NCI-H2029 (cell line): ENCODE data around the gene SLC25A25.
"Not testable (repeated sequence)": the region's sequence is repeated elsewhere in the genome, so short reads cannot be mapped to it uniquely, and the experiment has no call there.

ENCODE experiments used
- DNase-seq: peaks from one replicate; lab custom pipeline; 2025; lab: John Stamatoyannopoulos, UW

The SLC25A25 gene

DNA sequence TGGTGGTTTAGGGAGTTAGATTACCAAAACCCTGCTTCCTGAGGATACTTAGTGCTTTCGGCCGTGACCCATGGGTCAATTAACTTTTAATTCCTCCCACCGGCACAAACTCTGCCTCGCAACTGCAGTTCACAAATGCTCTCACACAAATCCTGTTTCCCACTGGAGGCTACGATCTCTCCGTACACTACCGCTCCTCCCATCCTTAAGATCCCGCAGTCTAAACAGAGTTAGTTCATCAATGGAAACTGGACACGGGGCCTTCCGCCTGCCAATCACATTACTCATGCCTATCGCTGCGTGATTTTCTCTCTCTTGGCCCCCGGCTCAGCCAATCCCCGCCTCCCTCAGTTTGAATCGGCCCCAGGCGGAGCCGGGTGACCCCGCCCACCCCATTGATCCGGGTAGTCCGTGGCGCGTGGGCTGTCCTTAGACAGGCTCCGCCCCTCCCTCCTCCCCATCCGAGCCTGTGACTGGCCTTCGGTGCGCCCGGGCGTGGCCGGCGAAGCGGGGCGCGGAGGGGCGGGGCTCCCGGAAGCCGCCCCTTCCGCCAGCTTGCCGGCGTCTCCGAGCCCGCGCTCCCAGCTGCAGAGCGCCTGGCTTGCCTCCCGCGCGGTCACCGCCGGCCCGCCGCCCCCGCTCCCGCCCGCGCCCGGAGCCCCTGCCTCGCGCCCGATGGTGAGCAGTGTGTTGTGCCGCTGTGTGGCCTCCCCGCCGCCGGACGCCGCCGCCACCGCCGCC, at the start of gene SLC25A25:
Gene SLC25A25 (plus strand): TSS at position 588 of the 741 bp plus-strand sequence. CDS start 88 bp downstream, at position 676.
- peak; percentile 99 for DNase-seq

DNA sequence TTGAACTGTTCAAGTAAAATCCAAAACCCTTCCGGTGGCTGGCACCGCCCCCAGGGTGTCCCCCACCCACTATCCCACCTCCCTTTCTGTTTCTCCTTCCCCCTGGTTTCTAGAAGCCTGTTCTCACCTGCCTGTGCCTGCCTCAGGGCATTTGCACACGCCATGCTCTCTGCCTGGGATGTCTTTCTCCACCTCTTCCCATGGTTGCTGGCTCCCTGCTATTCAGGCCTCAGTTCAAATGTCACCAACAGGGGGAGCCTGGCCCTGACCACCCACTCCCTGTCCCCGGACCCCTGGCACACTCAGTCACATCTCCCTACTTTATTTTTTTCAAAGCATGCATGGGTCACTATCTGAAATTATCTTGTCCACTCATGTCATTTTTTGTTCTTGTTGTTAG, 47.3 kb upstream of the SLC25A25 start:
- no peak for DNase-seq

DNA sequence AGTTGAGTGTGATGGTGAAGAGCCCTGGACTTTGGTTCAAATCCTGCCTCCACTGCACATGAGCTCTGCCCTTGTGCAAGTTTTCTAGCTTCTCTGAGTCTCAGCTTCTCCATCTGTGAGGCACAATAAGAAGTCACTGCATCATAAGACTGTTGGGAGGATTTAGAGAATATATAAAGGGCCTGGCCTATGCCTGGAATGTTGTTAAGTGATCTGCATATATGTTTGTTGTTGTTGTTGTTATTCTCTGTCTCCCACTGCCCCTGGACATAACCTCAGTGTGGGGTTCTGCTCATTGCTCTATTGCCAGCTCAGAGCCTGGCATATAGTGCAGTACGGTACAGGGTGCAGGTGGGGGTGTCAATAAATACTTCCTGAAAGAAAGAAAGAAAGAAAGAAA, 46.9 kb upstream of the SLC25A25 start:
- no peak for DNase-seq

DNA sequence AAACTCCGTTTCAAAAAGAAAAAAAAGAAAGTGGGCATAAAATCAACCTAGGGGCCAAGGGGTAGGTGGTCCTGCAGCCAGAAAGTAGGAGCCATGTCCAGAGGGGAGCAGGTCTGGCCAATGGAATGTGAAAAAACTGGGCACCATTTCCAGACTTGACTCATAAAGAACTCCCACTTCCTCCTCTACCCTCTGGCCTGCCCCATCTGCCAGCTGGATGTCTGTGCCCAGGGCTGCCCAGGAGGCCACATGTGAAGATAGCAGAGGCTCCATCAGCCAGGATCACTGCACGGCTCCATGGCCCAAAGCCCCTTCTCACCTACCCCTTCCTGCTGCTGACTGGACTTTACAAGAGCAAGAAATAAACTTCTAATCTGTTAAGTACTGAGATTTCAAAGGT, 45.1 kb upstream of the SLC25A25 start:
- no peak for DNase-seq

DNA sequence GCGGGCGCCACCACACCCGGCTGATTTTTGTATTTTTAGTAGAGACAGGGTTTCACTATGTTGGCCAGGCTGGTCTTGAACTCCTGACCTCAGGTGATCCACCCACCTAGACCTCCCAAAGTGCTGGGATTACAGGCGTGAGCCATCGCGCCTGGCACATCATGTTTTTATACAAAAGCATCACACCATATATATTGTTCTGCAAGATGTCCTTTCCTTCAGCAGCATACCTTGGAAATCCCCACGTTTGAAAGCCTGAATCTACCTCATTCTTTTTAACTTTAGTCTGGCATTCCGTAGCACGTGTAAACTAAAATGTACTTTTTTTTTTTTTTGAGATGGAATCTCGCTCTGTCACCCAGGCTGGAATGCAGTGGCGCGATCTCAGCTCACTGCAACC, 44.4 kb upstream of the SLC25A25 start:
- DNase-seq = not testable (repeated sequence)

DNA sequence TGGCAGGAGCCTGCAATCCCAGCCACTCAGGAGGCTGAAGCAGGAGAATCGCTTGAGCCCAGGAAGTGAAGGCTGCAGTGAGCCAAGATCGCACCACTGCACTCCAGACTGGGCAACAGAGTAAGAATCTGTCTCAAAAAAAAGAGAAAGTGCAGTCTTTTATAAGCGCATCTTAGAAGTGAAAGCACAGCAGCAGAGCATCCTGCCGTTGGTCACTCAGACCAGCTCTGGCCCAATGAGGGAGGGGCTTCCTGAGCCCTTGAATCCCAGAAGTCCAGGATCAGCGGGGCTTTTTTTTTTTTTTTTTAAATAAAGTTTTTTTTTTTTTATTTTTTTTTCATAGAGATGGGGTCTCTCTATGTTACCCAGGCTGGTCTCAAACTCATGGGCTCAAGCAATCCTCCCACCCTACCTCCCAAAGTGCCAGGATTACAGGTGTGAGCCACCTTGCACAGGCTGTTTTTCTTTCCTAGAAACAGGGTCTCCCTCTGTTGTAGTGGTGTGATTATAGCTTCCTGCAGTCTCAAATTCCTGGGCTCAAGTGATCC, 43.2 kb upstream of the SLC25A25 start:
- no peak for DNase-seq

DNA sequence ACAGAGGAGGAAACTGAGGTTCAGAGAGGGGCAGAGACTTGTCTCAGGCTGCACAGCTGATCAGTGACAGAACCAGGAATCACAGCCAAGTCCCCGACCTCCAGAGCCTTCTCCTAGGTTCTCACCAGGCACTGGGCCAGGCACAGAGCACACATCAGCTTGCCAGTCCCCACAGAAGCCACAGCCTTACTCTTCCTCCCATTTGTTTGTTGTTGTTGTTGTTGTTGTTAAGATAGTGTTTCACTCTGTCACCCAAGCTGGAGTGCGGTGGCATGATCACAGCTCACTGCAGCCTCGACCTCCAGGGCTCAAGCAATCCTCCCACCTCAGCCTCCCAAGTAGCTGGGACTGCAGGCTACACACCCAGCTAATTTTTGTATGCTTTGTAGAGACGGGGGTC, 42.3 kb upstream of the SLC25A25 start:
- DNase-seq = no peak

DNA sequence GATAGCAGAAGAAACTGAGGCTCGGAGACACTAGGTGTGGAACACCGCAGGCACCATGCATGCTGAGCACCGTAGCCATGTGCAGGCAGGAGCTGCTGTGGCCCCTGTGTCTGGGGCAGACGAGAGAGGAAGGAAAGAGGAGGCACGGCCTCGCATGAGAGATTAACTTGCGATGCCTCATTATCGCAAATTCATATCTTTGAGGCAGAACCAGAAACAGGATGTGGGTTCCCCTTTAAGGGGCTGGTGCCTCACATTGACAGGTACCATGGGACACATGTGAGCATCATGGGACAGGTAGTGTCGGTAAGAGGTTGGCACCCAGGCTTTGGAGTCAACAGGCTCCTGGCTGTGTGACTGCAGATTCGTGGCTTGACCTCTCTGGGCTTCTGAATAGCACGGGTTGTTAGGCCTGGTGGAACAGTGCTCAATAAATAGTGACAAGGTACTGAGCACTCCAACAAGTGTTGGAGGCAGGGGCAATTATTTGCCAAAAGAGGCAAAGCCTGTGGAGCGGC, 41.7 kb upstream of the SLC25A25 start:
- no peak for DNase-seq

DNA sequence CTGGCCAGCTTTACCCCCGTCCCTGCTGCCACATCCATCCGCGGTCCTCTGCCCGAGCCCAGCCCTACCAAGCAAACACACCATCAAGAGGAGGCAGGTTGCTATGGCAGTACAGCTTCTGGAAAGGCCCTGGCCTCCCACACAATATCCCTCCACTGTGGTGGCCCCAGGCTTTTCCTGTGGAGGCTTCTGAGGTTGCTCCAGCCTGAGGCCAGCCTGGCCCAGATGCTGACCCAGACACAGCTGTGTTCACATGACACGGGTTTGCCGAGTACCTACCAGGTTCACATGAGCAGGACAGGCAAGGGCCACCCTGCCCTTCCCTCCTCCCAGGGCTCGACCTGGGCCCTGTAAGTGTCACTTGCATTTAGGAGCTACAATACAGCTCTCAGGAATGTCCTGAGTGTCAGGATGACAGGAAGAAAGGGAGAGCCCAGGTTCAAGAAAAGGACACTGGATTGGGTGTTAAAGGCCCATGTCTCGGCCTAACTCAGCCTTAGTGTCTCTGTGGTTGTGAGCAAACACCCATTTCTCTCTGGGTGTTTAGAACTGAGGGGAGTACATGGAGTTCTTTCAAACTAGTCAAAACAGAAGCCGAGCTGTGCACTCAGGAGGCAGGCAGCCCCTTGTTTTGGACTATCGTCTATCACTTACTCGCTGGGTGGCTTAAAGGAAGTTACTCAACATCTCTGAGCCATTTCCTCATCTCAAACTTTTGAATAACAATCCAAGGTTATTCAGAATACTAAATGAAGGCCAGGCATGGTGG, 41.1 kb upstream of the SLC25A25 start:
- no peak for DNase-seq

DNA sequence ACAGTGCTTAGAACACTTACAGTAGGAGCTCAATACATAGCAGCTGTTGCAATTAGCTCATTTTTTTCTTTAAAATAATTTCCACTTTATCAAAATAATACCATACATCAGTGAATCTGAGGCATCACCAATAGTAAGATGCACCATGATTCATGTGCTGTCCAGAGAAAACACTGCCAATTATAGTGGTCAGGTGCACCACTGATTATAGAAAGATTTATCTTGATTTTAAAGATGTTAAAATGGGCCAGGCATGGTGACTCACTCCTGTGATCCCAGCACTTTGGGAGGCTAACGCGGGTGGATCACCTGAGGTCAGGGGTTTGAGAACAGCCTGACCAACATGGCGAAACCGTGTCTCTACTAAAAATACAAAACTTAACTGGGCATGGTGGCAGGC, 40.3 kb upstream of the SLC25A25 start:
- DNase-seq = no peak

DNA sequence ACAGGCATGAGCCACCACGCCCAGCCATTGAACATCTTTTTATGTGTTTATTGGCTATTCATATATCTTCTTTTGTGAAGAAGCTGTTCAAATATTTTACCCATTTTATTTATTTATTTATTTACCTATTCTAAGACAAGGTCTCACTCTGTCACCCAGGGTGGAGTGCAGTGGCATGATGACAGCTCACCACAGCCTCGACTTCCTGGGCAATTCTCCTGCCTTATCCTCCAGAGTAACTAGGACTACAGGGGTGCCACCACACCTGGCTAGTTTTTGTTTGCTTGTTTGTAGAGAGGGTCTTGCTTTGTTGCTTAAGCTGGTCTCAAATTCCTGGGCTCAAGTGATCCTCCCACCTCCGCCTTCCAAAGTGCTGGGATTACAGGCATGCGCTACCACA, 34.4 kb upstream of the SLC25A25 start:
- DNase-seq = no peak

DNA sequence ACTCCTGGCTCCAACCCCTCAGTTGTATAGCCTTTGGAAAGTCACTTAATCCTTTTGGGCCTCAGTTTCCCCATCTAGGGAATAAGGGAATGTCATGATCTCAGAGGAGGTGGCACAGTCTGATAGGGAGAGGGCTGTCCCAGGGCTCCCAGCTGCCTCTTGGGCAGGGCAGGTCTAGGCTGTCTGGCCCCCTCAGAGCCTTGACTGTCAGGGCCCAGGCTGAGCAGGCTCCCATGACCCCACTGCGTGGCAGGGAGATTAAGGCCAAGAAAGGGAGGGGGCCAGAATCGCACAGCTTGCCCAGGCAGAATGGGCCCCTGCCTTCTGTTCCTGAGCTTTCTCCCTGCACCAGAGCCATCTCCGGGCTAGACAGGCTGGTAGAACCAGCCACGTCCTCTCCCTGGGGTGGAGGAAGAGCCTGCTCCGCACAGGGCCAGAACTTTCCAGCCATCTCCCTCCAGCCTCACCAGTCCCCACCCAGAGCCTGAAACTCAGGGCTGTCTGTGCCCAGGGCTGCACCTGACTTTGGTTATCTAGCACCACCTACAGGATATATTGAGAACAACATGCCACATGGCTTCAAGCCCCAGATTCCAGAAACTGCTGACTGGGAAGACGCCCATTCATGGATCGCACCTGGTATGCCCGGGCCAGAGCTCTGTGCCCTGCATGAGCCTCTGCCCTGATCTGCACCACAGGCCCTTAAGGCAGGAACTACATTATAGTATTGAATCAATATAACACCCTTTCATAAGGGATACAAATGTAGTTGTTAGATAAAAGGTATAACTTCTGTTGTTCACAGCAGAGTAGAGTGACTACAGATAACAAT, 33.0 kb upstream of the SLC25A25 start:
- peak; percentile 88 for DNase-seq

DNA sequence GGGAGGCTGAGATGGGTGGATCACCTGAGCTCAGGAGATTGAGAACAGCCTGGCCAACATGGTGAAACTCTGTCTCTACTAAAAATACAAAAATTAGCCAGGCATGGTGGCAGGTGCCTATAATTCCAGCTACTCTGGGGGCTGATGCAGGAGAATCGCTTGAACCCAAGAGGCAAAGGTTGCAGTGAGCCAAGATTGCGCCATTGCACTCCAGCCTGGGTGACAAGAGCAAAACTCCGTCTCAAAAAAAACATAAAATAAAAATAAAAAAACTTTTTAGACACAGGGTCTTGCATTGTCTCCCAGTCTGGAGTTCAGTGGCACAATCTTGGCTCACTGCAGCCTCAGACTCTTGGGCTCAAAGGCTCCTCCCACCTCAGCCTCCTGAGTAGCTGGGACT, 31.5 kb upstream of the SLC25A25 start:
- DNase-seq = not testable (repeated sequence)

DNA sequence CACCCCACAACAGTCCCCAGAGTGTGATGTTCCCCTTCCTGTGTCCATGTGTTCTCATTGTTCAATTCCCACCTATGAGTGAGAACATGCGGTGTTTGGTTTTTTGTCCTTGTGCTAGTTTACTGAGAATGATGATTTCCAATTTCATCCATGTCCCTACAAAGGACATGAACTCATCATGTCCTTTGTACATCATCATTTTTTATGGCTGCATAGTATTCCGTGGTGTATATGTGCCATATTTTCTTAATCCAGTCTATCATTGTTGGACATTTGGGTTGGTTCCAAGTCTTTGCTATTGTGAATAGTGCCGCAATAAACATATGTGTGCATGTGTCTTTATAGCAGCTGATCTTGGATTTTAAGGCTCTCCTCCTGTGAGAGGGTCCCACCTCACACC, 27.2 kb upstream of the SLC25A25 start:
- DNase-seq = not testable (repeated sequence)

DNA sequence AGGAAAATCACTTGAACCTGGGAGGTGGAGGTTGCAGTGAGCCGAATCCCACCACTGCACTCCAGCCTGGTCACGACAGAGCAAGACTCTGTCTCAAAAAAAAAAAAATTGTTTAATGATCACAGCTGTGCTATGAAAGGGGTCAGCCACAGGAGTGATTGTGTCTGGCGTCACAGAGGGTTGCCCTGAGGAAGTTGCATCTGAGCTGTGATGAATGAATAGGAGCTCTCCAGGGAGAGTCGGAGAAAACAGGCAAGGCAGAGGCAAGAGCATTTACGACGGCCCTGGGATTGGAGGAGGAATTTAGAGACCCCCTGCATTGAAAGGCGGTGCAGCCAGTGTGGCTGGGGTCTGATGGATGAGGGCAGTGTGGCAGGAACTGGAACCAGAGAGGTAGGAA, 26.0 kb upstream of the SLC25A25 start:
- no peak for DNase-seq

DNA sequence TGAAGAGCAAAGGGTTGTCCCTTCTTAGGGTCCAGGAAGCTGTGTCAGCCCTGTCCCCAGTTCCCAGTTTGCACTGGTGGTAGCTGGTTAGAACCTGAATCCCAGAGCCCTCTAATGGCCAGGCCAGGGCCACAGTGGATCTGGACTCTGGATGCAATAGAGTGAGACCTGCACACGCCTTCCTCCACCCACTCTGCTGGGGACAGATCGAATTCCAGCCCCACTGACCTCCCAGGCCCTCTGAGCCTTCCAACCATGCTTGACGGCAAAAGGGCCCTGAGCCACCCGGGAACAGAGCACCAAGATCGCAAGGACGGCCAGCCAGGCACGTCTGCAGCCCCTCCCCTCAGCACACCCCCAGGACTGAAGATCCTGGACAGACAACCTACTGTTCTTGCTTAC, 24.6 kb upstream of the SLC25A25 start:
- no peak for DNase-seq

DNA sequence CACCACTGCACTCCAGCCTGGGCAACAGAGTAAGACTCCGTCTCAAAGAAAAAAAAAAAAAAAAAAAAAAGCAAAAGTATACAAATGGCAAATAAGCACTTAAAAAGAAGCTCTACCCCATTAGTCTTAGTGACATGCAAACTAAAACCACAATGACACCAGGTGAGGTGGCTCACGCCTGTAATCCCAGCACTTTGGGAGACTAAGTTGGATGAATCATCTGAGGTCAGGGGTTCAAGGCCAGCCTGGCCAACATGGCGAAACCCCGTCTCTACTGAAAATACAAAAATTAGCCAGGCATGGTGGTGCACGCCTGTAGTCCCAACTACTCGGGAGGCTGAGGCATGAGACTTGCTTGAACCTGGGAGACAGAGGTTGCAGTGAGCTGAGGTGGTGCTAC, 22.6 kb upstream of the SLC25A25 start:
- not testable (repeated sequence) for DNase-seq

DNA sequence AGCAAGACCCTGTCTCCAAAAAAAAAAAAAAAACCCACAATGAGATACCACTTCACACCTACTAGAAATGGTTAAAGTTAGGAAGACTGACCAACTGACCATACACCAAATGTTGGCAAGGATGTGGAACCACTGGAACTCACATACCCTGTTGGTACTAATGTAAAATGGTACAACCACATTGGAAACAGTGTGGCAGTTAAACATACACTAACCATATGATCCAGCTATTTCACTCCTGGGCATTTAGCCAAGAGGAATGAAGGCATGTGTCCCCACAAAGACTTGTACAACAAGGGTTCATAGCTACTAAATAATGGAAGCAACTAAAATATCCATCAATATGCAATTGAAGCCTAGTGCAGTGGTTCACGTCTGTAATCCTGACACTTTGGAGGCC, 22.2 kb upstream of the SLC25A25 start:
- DNase-seq = no peak

DNA sequence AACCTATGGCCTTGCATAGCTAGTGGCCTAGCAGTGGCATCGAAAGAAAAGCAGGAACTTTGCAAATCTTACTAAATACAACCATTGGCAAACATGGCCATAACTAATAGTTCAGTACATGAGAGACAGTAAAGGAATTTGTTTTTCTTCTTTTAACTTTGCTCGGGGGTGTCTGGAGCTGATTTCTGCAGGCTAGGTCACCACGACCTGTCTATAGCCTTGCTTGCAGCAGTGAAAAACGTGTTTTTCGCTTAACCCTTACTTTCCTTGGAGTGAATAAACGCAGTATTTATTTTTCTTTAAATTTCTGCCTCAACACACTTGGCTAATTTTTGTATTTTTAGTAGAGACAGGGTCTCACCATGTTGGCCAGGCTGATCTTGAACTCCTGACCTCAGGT, 20.8 kb upstream of the SLC25A25 start:
- no peak for DNase-seq

DNA sequence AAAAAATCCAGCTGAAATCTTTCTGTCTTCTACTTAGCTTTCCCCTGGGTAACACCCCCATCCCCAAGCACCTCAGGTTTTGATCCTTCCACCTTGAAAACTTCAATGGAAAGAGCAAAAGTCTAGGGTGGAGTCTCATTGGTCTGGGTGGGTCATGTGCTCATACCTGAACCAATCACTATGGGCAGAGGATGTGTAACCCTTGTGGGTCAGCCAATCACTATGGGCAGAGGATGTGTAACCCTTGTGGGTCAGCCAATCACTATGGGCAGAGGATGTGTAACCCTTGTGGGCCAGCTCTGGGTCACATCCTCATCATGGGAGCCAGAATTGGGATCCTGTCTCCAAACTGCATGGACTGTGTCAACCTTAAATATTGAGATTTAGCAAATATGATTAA, 19.4 kb upstream of the SLC25A25 start:
- no peak for DNase-seq

DNA sequence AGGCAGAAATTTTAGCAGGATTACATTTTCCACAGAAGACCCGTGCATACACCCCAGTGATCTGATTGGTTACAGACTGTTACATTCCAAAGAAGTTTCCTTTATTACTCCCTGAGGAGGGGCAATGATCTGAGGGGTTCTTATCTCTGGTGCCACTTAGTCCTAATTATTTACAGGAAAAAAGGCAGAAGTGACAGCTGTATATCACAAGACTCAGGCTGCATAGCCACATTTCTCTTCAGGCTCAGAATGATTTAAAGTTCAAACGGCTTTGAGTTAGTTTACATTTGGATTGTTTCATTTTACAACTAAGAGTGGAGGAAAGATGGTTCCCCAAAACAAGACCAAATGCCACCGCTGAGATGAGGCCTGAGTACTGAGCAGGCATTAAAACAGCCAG, 18.2 kb upstream of the SLC25A25 start:
- DNase-seq = no peak
